Frontal cortex (tissue), 4 donors: ENCODE measurements around the gene AKR7A3. TPM values are rescaled to one million over a fixed set of nuclear protein-coding genes. Genes with fewer than 3 reads are reported as not detected.
"Not testable (repeated sequence)": the region's sequence is repeated elsewhere in the genome, so short reads cannot be mapped to it uniquely, and the experiment has no call there.

Source experiments
- DNase-seq, 2 donors: peaks; one replicate each; pipeline ENCODE4 v3.0.0; 2012; ENCODE audit warnings: low spot score in 2 of 2
- FAIRE-seq: peaks from 2 replicates; lab custom pipeline; 2012; peaks lifted over from hg19 to GRCh38; lab: Jason Lieb, UNC
- small RNA-seq: library from RNA; depleted of rRNA; stranded (forward); fragments of <200 nt; gene quantifications from one replicate; pipeline ENCODE3, GENCODE V24; 2014
- total RNA-seq: library from RNA; depleted of rRNA; stranded (reverse); fragments of >200 nt; gene quantifications from one replicate; pipeline ENCODE4 v1.2.3, GENCODE V29; 2014
- donor health status: control.
- donor health status: control.
- donor health status: control.

AKR7A3 gene
- total RNA-seq, 1 donor from 2014 or later = 1.2 TPM

GRCh38 chr1:19258353-19258752, 30.2 kb downstream of the AKR7A3 start:
- no peak for FAIRE-seq
- DNase-seq = no peak

- DNase-seq (no peak), FAIRE-seq (no peak)
These were observed 31.2 kb downstream of the AKR7A3 start for GRCh38 chr1:19257178-19257914.

- DNase-seq, FAIRE-seq: not testable (repeated sequence)
These were observed 32.3 kb downstream of the AKR7A3 start for GRCh38 chr1:19256301-19256700.

GRCh38 chr1:19255288-19255687, 33.3 kb downstream of the AKR7A3 start:
- FAIRE-seq (no peak), DNase-seq (no peak)

GRCh38 chr1:19254416-19254815, 34.2 kb downstream of the AKR7A3 start:
- FAIRE-seq = no peak
- no peak for DNase-seq

GRCh38 chr1:19251305-19252196, 37.0 kb downstream of the AKR7A3 start, which contains the start of the genes EMC1 and MRTO4:
Gene EMC1 (minus strand): TSS chr1:19251524. CDS start chr1:19251509, 15 bp downstream.
Gene MRTO4 (plus strand): TSS chr1:19251805. CDS start chr1:19251836, 31 bp downstream.
- FAIRE-seq (no peak), DNase-seq (peak; percentile 87 to 91)

- DNase-seq (no peak), FAIRE-seq (no peak)
These were observed 37.8 kb downstream of the AKR7A3 start for GRCh38 chr1:19250629-19251304.

- DNase-seq (peak in 1 of 2 donors; percentile 79), FAIRE-seq (no peak)
These were observed 47.7 kb downstream of the AKR7A3 start for GRCh38 chr1:19240673-19241538.

GRCh38 chr1:19239876-19240275, 48.7 kb downstream of the AKR7A3 start:
- FAIRE-seq = no peak
- DNase-seq = no peak

GRCh38 chr1:19234224-19234623, 54.3 kb downstream of the AKR7A3 start:
- DNase-seq (no peak), FAIRE-seq (no peak)

Small RNA genes within 50 kb of the gene (small RNA-seq; reads per million reads assigned to genes)
- not detected for gene RNU6-1099P

Other genes with a start within 250 kb of the AKR7A3 start
- gene UBR4, start 78.5 kb downstream of the AKR7A3 start, total RNA-seq = 69.7 TPM
- gene EMC1, start 37.2 kb downstream of the AKR7A3 start, total RNA-seq = 75.0 TPM
- 31.8 TPM for gene MRTO4, start 37.0 kb downstream of the AKR7A3 start, total RNA-seq
- gene AKR7A2, start 23.4 kb upstream of the AKR7A3 start, total RNA-seq = 21.6 TPM
- gene SLC66A1, start 23.6 kb upstream of the AKR7A3 start, total RNA-seq = 17.9 TPM
- 47.7 TPM for gene CAPZB, start 196.8 kb upstream of the AKR7A3 start, total RNA-seq